ENCODE results near the gene TSEN34.
"Not testable (repeated sequence)": the region's sequence is repeated elsewhere in the genome, so short reads cannot be mapped to it uniquely, and the experiment has no call there.

TSEN34 gene

DNA sequence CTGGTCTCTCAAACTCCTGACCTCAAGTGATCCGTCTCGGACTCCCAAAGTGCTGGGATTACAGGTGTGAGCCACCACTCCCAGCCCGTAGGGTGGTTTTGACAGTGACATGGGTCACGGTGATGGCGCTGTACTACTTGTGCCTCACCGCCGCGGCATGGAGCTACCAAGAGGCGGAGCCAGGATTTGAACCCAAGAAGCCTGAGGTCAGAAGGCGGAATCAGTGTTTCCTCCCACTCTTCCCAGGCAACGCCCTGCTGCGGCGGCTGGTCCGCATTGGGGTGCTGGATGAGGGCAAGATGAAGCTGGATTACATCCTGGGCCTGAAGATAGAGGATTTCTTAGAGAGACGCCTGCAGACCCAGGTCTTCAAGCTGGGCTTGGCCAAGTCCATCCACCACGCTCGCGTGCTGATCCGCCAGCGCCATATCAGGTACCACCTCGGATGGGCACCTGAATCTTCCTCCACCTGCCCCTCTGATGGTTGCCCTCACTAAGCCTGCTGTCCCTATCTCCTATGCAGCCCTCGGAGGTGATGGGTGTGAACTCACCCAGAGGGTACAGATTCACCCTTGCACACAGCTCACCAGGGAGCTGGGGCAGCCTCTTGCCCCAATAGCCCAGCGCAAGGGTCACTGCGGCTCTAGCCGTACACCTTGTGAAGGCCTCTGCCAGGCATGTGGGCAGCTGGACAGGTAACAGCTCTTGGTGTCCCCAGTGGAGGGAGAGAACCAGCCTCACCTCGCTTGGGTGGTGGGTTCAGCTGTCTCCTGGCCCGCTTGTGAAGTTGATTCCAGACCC is 15.1 kb downstream of the TSEN34 start:
- no peak overlapping the region for H3K4me3 ChIP-seq (ENCODE audit: low read length)
- DNase-seq (ENCODE audit: low read depth) = no peak
- TF ChIP-seq CTCF (conservative IDR thresholded peaks at IDR 0.05; ENCODE audit: low read depth, low read length) = no peak

- H3K4me3 ChIP-seq (ENCODE audit: low read length) = no peak overlapping the region
- TF ChIP-seq CTCF (conservative IDR thresholded peaks at IDR 0.05; ENCODE audit: low read depth, low read length) = no peak
- no peak for DNase-seq (ENCODE audit: low read depth)
These were observed 15.7 kb downstream of the TSEN34 start for GRCh38 chr19:54206831-54207177.

DNA sequence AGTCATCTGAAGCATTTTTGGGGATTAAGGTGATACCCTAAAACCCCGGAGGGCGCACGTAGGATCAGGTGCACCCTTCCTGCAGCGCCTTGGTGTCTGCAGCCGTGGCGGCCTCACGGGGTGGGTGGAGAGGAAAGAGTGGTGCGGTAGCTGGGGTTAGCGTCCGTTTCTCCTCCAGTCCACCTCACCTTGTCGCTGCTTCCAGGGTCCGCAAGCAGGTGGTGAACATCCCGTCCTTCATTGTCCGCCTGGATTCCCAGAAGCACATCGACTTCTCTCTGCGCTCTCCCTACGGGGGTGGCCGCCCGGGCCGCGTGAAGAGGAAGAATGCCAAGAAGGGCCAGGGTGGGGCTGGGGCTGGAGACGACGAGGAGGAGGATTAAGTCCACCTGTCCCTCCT is 16.1 kb downstream of the TSEN34 start:
- H3K4me3 ChIP-seq (ENCODE audit: low read length); DNase-seq (ENCODE audit: low read depth): not testable (repeated sequence)

- no peak for DNase-seq (ENCODE audit: low read depth)
- H3K4me3 ChIP-seq (ENCODE audit: low read length) = no peak overlapping the region
These were observed 16.5 kb downstream of the TSEN34 start for GRCh38 chr19:54207676-54207982.

DNA sequence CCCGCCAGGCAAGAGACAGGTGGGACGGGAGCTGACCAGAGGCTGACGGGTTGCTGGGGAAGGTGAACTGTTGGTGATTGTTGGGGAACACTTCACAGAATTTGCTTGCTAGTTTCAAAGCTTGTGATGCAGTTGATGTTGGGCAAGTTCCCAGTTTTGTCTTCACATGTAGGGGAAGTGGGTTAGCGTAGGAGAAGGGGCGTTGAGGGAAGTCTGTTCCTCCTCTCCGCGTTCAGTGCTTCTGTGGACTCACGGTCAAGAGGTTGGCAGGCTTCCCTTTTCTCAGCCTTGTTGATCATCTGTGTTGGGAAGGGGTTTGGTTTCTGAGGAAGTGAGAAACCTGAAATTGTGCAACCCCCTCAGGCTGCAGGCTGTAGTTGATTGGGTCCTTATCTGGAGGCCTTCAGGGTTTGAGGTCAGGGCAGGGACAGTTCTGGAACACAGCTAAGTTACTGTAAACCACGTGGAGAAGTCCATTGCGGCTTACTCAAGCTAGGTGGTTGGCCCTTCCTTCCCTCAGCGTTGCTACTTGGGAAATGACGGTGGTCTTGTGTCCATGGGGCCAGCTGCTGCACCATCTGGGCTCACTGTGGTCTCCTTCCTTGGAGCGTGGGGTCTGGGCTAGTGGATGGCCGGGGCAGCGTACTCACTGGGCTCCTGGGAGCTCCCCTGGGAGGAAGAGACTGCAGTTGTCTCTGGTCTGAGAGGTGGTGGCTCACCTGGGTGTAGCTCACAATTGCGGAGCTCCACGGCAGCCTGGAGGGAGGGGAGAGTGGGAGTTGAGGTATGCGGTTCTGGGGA is 17.1 kb downstream of the TSEN34 start:
- no peak overlapping the region for H3K4me3 ChIP-seq (ENCODE audit: low read length)
- no peak for DNase-seq (ENCODE audit: low read depth)
- no peak for TF ChIP-seq CTCF (conservative IDR thresholded peaks at IDR 0.05; ENCODE audit: low read depth, low read length)

More at GRCh38 chr19:54207676-54207982, 16.5 kb downstream of the TSEN34 start:
- no peak for TF ChIP-seq CTCF (conservative IDR thresholded peaks at IDR 0.05; ENCODE audit: low read depth, low read length)

DNA sequence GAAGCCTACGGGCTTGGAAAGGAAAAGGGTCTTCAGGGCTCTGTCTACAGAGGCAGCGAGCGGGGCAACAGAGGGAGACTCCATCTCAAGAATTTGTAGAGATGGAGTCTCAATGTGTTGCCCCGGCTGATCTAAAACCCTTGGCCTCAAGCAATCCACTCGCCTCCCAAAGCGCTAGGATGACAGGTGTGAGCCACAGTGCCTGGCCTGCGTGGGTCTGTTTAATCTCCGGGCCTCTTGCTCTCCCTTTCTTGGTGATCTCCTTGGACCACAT is 17.6 kb downstream of the TSEN34 start:
- no peak overlapping the region for H3K4me3 ChIP-seq (ENCODE audit: low read length)
- TF ChIP-seq CTCF (conservative IDR thresholded peaks at IDR 0.05; ENCODE audit: low read depth, low read length) = no peak
- no peak for DNase-seq (ENCODE audit: low read depth)

DNA sequence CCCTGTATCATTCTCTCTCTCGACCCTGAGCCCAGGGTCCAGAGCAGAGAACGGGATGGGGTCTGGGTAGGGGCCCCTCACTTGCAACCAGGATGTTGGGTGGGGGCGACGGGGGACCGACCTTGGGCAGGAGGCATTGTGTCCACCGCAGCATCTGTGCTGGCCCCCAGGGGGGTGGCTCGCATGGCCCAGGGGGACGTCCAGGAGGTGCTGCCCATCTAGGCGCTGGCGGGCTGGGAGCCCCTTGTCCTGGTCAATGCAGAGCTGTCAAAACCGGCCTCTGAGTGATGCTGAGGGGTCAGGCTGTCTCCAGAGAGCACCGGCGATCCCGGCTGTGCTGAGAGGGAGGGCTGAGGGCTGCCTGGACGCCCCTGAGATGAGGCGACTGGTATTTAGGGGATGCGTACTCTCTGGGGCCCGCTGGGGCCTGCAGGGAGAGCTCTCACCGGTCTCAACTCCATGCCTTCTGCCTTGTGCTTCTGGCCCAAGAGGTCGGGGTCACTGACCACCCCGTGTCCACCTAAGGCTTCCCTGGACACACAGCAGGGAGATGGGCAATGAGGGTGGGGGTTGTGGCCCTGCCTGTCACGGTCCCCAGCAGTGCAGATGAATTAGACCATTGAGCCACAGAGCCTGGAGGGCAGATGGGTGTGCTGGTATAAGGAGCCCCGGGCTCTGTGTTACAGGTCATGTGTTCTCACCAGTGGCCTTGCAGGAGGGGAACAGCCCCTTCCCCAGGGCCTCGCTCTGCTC is 18.1 kb downstream of the TSEN34 start:
- no peak for TF ChIP-seq CTCF (conservative IDR thresholded peaks at IDR 0.05; ENCODE audit: low read depth, low read length)
- H3K4me3 ChIP-seq (ENCODE audit: low read length) = no peak overlapping the region
- no peak for DNase-seq (ENCODE audit: low read depth)

Measured in retinal pigment epithelial cell (primary cell).